C1 segment of cervical spinal cord (tissue), 14 donors: Measurements from ENCODE around the gene ARMC9.
"Not testable (repeated sequence)": the region's sequence is repeated elsewhere in the genome, so short reads cannot be mapped to it uniquely, and the experiment has no call there.

ENCODE experiments used
- DNase-seq, 14 donors: peaks; one replicate each; lab custom pipeline; 2025; lab: John Stamatoyannopoulos, UW

Gene ARMC9

DNA sequence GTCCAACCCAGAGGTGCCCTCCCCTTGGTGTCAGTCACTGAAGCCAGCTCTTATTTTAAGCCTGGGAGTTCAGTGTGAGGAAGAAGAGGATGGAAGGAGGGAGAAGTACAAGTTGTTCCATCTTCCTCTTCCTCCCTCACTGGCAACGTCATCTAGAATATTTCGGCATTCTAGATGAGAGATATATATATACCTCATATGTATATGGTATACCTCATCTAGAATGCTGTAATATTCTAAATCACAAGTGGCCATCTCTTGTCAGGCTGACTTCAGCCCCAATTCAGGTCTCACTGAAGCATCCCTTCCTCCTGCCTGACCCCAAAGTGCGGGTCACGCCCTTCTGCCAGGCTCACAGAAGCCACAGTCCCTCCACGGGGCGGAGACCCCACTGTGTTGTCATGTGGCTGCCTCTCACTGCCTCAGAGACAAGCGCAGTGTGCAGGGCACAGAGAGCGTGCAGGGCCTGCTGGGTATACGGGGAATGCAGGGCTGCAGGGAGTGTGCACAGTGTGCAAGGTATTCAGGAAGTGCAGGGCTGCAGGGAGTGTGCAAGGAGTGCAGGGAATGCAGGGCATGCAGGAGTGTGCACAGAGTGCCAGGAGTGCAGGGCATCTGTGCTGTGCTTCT is 164.2 kb downstream of the ARMC9 start:
- DNase-seq = no peak

DNA sequence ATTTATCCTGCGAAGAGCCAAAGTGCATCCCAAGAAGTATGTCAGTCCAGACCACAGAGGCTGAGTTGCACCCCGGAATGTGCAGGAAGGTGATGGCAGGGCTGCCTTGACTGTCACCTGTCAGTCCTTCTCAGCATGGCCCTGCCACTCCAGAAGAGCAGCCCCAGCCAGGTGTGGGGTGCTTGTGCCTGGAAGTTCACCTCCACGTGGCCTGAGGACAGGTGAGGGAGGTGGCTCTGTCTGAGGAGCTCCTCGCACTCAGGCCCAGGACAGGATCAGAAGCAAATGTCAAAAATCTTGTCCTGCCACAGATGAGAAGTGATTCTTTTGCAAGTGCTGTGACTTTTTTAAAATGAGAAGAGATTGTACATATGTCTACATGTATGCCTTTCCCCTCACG is 165.6 kb downstream of the ARMC9 start:
- DNase-seq = no peak

DNA sequence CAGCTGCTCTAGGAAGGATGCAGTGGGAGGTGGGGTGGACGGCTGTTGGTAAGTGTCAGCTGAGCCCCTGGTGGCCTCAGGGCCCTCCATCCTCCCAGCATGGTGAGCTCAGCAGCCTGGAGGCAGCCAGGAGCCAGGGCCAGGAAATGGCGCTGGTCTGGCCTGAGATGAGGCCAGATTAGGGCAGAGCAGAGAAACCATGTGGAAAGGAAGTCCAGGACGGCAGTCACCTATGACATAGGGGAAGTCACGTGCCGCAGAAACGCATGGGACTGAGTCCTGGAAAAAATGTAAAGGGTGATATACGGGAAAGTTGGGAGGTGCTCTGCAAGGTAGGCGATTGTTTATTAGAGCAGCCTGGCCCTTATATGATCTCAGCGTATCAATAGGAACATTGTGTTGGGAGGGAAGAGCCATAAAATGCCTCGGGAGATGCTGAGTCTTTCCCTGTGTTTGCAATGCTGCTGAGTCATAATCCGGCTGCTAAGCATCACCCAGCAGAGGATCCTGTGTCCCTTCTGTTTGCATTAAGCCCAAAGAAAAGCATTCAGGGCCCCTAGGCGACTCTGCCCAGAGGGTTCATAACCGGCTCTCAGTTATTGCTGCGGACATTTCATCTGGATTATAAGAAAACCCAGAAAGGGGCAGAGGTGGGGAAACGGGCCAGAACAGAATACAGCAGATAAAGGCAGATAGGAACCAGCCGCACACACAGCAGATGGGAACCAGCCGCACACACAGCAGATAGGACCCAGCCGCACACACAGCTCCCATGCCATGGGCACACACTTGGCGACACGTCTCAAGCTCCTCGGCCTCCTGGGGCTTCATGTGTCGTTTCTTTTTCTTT is 166.8 kb downstream of the ARMC9 start:
- peak in 8 of 14 donors; percentile 38 to 84 (median 70) for DNase-seq

DNA sequence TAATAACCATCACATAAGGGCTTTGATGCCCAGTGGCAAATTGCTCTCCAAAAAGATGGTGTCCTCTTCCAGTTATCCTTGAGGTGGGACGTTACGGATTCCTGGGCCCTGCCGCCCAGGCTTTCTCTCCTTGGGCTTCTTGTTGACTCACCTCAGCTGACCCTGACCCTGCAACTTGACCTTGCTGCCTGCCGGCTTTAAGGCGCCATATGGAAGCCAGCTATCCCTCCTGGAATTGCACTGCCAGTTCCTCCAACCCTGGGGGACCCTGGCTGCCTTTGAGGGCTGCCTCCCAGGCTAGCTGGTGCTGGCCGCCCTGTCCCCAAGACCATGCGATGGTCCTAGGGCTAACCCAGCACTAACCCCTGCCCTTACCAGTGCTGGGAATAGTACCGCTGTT is 168.7 kb downstream of the ARMC9 start:
- no peak for DNase-seq

DNA sequence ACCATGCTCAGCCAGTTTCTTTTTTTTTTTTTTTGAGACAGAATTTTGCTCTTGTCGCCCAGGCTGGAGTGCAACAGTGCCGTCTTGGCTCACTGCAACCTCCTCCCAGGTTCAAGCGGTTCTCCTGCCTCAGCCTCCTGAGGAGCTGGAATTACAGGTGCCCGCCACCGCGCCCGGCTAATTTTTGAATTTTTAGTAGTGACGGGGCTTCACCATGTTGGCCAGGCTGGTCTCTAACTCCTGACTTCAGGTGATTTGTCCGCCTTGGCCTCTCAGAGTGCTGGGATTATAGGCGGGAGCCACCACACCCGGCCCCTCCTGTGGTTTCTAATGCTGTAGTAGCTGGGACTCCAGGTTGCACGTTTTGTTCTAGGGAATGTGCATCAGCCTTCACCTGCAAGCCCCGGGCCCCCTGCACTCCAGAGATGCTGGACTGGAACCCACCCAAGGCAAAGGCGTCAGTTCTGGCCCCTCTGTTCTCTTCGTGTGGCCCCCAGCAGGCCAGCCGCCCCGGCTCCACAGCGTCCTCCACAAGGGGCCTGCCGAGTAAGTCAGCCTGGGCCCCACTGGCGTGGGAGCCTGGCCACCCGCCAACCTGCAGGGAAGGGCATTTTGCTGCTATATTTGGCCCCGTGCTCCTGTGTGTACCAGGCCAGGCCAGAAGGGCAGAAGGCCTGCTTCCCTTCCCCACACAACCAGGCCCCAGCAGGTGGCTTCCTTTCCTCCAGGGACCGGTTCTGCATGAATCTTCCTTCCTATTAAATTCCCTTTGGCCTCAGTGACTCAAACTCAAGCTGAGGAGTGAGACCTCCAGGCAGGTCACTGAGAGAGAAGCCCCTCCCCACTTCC is 171.4 kb downstream of the ARMC9 start:
- no peak for DNase-seq

DNA sequence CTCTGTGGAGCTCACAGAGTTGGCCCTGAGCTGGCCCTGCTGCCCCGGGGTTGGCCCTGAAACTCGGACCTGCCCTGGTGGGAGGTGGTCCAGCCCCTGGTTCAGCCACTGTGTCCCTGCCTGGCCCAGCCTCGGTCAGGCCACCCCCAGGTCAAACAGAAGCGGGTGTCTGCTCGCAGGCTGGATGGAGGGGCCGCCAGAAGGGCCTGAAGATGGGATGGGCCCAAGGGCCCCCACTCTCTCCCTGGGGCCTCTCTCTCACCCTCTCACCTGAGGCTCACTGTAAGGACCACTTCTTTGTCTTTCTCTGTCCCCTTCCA is 172.0 kb downstream of the ARMC9 start:
- DNase-seq = no peak

DNA sequence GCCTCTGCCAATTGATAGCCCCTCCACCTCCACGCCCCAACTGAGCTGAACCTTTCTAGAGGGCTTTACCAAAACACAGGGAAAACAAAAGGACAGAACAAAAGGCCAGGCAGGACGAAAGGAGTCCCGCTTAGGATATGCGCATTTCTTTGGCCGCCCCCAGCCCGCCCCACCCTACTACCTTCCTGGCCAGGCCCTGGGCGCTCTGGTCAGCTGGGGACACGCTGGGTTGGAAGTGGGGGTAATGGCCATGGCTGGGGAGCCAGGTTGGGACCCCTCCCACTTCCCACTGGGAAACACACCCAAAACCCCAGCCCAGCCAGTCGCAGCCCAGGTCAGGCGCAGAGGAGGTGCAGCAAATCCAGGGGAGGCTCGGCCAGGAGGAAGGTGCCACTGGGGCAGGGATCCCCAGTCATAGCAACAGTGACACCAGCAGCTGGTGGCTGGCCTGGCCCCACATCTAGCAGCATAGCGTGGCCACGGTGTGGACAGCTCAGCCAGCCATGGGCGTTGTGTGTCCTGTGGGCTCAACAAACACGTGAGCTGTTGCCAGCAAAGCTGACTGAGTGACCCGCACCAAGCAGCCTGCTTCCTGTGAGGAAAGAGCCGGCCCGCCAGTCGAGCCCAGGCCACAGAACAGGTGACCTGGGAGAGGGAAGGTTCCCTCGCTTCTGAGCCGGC is 172.5 kb downstream of the ARMC9 start:
- peak in 1 of 14 donors; percentile 61 for DNase-seq

DNA sequence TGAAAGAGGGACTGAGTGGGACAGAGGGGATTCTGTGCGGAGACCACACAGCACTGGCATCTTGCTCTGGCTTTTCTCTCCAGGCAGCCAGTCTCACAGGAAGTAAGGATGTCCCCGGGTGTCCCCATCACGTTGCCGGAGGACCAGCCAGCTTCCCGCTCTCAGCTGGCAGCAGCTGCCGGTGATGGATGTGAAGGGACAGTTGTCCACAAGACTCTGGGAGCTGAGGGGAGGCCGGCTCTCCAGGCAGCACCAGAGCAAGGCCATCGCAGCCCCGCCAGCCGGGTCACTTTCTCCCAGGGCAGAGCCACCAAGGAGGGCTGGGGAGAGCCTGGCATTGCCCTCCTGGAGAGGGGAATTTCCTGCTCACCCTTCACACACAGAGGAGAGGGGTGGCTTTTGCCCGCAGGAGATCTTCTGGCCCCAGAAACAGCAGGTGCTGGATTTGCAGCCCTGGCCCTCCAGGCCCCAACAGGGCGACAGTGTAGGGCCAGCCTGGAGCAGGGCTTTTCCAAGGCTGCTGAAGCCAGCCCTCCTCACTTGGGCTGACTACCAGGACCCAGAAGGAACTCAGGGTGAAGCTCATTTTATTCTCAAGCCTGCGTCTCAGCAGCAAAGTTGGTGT is 173.1 kb downstream of the ARMC9 start:
- DNase-seq = peak in 8 of 14 donors; percentile 23 to 85 (median 40)

DNA sequence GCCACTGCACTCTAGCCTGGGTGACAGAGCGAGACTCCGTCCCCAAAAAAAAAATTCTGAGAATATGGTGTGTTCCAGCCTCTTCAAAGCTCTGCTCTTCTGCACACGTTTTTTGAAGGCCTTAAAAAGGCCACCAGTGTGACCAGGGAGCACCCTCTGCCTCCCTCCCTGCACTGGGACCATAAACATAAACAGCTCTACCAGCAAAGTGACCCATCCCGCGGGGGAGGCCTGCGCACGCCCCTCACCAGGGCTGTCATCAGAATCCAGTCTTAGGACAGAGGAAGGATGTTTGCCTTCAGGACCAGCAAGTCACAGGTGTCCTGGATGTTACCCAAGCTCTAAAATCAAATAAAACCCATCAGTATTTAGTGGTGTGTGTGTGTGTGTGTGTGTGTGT is 173.9 kb downstream of the ARMC9 start:
- DNase-seq = no peak

DNA sequence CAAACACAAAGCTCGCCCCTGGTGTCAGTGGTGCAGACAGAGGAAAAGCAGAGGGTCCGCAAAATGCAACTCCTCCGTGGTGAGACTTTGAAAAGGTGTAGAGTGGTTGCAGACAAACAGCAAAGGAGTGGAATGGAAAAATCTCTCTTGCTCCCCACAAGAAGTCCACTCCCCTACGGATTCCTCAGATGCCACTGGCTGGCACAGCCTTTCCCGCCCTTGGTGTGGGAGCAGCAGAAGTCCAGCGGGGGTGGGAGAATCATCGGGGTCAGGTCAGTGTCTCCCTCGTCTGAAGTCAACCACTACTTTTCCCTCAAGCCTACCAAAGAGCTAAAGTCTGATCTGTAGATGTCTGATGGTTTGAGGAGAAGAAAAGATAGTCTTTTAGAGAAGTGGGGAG is 174.8 kb downstream of the ARMC9 start:
- DNase-seq = no peak

DNA sequence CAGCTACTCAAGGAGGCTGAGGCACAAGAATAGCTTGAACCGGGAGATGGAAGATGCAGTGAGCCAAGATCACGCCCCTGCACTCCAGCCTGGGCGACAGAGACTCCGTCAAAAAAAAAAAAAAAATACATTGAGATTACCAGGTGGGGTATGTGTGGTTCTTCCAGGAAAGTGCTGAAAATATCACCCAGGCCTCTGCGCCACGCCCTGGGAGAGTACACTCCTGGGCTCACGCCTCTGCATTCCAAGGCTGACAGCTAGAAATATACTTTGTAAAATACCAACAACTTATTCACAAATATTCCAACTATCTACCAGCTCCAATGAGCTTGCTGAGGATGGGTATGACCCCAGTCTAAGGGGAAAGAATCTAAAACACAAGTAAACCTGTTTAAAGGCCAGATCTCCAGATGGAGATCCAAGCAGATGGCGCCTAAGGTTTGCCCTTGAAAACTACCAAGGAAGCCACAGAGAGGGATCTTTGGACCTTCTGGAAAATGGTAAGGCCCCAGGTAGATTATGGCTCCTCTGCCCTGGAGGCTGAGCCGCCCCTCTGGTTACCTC is 175.4 kb downstream of the ARMC9 start:
- no peak for DNase-seq

DNA sequence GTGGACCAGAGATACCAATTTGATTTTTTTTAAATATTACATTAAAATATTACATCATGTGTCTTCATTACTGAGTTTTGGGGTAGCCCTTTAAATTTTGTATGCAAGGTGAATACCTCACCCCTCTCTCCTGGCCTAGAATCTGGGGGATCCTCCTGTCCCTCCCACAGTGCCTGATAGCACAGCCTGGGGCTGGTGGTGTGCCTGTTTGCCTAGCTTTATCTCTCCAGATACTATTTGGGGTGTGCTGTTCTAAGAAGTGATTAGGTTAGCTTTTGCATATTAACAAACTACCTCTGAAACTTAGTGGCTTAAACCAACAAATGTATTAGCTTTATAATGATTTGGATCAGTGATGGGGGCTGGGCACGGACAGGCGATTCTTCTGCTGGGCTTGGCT is 176.3 kb downstream of the ARMC9 start:
- no peak for DNase-seq

DNA sequence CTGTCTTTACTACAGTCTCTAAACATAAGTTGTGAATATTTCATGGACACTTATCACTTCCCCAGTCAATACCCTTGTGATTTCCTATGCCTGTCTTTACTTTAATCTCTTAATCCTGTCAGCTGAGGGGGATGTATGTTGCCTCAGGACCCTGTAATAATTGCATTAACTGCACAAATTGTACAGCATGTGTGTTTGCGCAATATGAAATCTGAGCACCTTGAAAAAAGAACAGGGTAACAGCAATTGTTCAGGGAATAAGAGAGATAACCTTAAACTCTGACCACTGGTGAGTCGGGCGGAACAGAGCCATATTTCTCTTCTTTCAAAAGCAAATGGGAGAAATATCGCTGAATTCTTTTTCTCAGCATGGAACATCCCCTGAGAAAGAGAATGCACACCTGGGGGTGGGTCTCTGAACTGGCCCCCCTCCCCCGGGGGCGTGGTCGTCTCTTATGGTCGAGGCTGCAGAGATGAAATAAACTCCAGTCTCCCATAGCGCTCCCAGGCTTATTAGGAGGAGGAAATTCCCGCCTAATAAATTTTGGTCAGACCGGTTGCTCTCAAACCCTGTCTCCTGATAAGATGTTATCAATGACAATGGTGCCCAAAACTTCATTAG is 177.7 kb downstream of the ARMC9 start:
- DNase-seq = not testable (repeated sequence)

DNA sequence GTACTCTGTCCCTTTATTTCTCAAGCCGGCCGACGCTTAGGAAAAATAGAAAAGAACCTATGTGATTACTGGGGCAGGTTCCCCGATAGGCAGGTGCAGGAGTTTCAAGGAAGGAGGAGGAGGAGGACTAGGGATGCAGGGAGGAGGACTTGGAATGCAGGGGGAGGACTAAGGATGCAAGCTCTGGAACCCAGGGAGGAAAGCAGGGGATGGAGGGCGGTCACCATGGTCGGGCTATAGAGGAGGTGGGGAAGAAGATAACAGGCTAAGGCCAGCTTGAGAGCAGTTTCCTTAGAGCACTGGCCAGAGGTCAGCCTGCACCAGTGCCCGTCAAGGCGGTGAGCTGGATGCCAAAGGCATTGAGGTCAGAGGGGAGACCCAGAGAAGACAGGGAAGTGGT is 178.4 kb downstream of the ARMC9 start:
- no peak for DNase-seq

DNA sequence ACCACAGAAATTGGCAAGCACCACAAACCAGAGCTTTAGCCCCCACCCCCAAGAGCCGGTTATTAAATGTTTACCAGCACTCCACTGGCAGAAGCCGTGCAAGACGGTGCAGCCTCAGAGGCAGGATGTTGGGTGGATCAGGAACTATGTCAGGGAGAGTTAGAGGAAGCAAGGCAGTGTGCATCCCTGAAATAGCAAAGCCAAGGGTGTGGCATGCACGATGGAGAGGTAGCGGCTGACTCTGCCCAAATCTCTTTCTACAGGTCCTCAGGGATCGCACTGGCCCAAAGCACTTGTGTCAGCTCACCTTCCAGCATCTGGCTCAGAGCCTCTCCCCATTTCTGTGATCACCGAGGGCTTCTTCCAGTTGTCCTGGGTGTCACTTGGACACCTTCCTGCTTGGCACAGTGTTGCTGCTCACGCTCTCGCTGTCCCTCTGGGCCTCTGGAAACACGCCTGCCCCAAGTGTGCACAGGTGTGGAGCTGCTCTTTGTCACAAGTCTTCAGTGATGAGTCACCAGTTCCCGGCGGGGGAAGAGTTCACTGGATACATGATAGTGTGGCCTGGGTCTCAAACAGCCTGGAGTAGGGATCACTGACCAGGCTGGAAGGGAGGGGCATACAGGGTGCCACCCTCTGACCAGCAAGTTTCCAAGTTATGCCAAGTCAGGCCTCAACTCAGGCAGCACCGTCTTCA is 179.7 kb downstream of the ARMC9 start:
- DNase-seq = no peak

DNA sequence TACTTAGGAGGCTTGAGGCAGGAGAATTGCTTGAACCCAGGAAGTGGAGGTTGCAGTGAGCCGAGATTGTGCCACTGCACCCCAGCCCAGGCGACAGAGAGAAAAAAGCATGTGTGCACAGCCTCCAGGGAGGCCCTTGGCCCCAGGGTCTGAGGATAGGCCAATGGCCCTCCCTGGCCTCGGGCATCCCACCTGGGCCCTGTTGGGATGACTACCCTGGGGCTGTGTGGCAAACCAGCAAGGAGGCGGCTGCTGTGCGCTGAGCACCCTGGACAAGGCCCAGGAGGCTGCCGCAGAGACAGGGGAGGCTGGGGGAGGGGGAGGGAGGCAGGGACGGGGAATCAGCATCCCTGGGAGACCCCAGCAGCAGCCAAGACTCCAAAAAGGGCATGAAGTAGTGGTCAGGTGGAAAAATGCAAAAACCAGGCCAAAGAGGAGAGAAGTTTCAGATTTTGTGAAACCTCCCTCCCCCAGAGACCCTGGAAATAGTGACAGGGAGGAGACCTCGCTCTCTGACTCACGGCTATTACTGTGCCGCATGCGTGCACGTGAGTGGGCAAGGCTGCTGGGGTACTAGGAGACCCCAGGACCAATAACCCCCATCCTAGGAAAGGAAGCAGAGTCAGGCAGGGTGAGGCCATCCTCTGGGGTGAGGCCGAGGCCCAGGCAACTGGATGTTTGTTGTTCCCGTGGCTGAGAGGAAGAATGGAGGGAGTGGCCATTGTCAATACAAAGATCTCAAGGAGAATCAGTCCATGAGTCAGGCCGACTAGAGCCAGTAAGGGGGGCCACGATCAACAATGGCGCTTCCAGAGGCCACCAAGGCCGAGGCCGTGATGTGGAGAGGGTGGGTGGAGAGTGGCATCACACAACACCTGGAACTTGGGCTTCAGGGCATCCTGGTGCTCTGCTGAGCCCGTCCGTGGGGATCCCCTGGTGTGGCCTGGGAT is 181.1 kb downstream of the ARMC9 start:
- peak in 2 of 14 donors; percentile 43 to 61 for DNase-seq

DNA sequence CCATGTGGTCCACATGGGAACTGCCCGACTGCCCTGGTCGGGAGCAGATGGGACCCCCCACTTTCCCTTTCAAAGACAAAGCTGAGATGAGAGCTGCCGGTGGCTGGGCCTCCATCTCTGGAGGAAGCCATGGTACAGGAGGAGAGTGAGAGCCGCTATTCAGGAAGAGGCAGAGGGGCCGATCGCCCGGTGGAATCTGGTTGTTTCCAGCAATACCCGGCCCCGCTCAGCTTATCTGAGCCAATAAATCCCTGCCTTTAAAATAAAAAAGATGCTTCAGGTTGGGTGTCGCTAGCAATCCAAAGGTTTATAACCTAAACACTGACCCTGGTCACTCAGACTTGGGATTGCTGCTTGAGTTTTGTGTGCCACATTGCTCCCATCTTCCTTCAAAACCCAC is 181.9 kb downstream of the ARMC9 start:
- DNase-seq = no peak

DNA sequence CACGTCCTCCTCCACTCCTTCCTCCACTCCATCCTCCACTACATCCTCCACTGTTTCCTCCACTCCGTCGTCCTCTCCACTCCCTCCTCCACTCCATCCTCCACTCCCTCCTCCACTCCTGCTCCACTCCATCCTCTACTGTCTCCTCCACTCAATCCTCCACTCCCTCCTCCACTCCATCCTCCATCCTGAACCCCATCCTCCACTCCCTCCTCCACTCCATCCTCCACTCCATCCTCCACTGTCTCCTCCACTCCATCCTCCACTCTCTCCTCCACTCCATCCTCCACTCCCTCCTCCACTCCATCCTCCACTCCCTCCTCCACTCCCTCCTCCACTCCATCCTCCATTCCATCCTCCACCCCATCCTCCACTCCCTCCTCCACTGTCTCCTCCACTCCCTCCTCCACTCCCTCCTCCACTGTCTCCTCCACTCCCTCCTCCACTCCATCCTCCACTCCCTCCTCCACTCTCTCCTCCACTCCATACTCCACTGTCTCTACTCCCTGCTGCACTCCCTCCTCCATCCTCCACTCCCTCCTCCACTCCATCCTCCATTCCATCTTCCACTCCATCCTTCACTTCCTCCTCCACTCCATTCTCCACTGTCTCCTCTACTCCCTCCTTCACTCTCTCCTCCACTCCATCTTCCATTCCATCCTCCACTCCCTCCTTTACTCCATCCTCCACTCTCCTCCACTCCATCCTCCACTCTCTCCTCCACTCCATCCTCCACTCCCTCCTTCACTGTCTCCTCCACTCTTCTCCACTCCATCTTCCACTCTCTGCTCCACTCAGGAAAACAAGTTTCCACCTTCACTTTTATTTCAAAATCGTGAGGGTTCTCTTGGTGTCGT is 182.8 kb downstream of the ARMC9 start:
- DNase-seq = no peak
